ENCODE results near the gene PHF19. TPM values are rescaled to one million over a fixed set of nuclear protein-coding genes. Genes with fewer than 3 reads are reported as not detected.

PHF19 gene
- total and polyA plus RNA-seq, 2 of the 8 experiments (the other 6 are each of a cell fraction or from before 2014, with no cell fraction given), result 28.2 to 31.8 TPM

DNA sequence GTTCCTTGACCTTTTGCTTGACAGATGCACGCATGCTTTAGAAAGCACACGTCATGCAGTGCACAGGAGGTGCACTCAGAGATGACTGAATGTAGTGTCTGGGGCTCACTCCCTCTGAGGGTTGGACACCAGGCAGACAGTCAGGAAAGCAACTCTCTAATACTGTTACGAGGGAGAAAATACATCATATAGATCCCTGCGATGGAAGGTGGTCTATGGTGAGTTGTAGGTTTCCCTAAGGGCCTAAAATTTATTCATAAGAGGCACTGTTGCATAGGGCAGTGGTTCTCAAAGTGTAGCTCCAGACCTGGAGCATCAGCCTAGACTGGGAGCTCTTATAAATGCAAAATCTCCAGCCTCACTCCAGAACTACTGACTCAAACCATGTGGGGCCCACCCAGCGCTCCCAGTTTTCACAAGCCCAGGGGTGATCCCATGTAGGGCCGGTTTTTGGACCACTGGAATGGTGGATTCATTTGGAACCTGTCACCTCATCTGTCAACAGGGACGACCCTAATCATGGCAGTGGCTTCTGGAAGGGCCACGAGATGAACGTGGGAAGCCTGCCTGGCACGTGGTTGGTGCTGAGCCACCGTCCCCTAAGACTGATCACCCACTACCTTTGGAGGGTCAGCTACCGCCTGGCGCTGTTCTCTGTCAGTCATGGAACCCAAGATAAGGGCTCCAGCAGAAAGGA is 16.8 kb upstream of the PHF19 start:
- H3K27ac ChIP-seq (ENCODE audit: low read depth, low read length), result no peak overlapping the region
- H3K4me3 ChIP-seq (ENCODE audit: extremely low read depth in 1 of 4, insufficient read depth in 2 of 4, low read depth in 3 of 4, low read length in 4 of 4), result no peak overlapping the region
- peak overlapping the region in 1 of 2 experiments; percentile 93; a peak in 1 of 4 replicates for H3K4me2 ChIP-seq (ENCODE audit: insufficient read depth in 1 of 2, low read depth in 2 of 2, low read length in 2 of 2)
- no peak overlapping the region for H2BK120ac ChIP-seq (replicated peaks; ENCODE audit: low read depth, low read length)
- H2BK15ac ChIP-seq (ENCODE audit: low read length), result no peak overlapping the region; the same call in 1 of the 2 replicates
- H4K91ac ChIP-seq (replicated peaks; ENCODE audit: insufficient read length, low read length), result no peak overlapping the region
- no peak for TF ChIP-seq TEAD4 (IDR thresholded peaks at IDR 0.05; ENCODE audit: low read depth, low read length)
- TF ChIP-seq, protein P1, sequence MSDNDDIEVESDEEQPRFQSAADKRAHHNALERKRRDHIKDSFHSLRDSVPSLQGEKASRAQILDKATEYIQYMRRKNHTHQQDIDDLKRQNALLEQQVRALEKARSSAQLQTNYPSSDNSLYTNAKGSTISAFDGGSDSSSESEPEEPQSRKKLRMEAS (IDR thresholded peaks at IDR 0.05), result no peak
- no peak for TF ChIP-seq RFX5 (IDR thresholded peaks at IDR 0.05; ENCODE audit: borderline replicate concordance, low read depth, low read length)
- TF ChIP-seq GTF2F1 (IDR thresholded peaks at IDR 0.05; ENCODE audit: borderline replicate concordance, low read depth, low read length), result no peak
- no peak for TF ChIP-seq FOSL1 (IDR thresholded peaks at IDR 0.05; ENCODE audit: insufficient read depth, low read depth, low read length)
- no peak for TF ChIP-seq TAF1 (IDR thresholded peaks at IDR 0.05; ENCODE audit: low read depth, low read length)
- TF ChIP-seq MAFK (IDR thresholded peaks at IDR 0.05; ENCODE audit: low read depth, low read length), result no peak
- TF ChIP-seq POLR2A (IDR thresholded peaks at IDR 0.05; ENCODE audit: control extremely low read depth in 1 of 2, low read depth in 2 of 2, low read length in 2 of 2), result no peak
- no peak overlapping the region for H3K56ac ChIP-seq (replicated peaks; ENCODE audit: insufficient read length, low read depth, low read length)
- H2BK20ac ChIP-seq (ENCODE audit: low read length), result no peak overlapping the region
- H3K4me1 ChIP-seq (replicated peaks in 1 of 4; ENCODE audit: control insufficient read depth in 3 of 4, insufficient read depth in 4 of 4, low read length in 3 of 4), result peaks cover 0 to 6% (median 5%) of the 10 kb centered on the region in 4 experiments; a peak in 6 of 7 replicates
- H3K9ac ChIP-seq (replicated peaks in 1 of 4; ENCODE audit: extremely low read depth in 1 of 4, low read depth in 3 of 4, low read length in 3 of 4), result no peak overlapping the region; a peak in 1 of 7 replicates
- CTCF ChIA-PET (ENCODE audit: partially characterized antibody), result interaction anchor here (0.6 to 10.7 kb wide), 4 partner anchors 8 to 32 kb away, joined by 3 to 71 read pairs (median 3); no protein-coding TSS in a partner anchor
- 0 out of 2 replicates have a peak overlapping the region, but pooled peaks have one; percentile 2 for H2AFZ ChIP-seq (ENCODE audit: low read length)
- peak overlapping the region; percentile 71; the same call in 1 of the 2 replicates for H2BK12ac ChIP-seq (ENCODE audit: low read depth, low read length)
- no peak overlapping the region for H2BK5ac ChIP-seq (ENCODE audit: low read depth, low read length)
- no peaks in the 10 kb centered on the region for H3K36me3 ChIP-seq (ENCODE audit: control insufficient read depth in 2 of 4, insufficient read depth in 4 of 4, low read length in 3 of 4)
- H2AK5ac ChIP-seq (ENCODE audit: low read depth, low read length), result no peak overlapping the region
- POLR2A ChIA-PET (ENCODE audit: partially characterized antibody), result interaction anchor here (1.2 to 2.4 kb wide), 3 partner anchors 10 to 21 kb away, joined by 3 to 6 read pairs (median 4); partner anchors contain the start of gene PHF19
- no peak overlapping the region for H3K14ac ChIP-seq (ENCODE audit: insufficient read length)
- H3K27me3 ChIP-seq (replicated peaks in 1 of 4; ENCODE audit: control insufficient read depth in 3 of 4, extremely low read depth in 1 of 4, insufficient read depth in 3 of 4, low read length in 3 of 4), result peaks cover 0 to 21% (median 15%) of the 10 kb centered on the region in 4 experiments; a peak in 5 of 7 replicates
- H4K20me1 ChIP-seq (replicated peaks in 1 of 2; ENCODE audit: control insufficient read depth in 1 of 2, insufficient read depth in 2 of 2, low read length in 2 of 2), result no peaks in the 10 kb centered on the region
- H3K79me1 ChIP-seq (ENCODE audit: low read depth, low read length), result no peaks in the 10 kb centered on the region
- H4K8ac ChIP-seq (ENCODE audit: extremely low read depth, insufficient read depth, low read length), result peak overlapping the region; percentile 11; the same call in 1 of the 2 replicates
- no peak overlapping the region for H3K4ac ChIP-seq (replicated peaks; ENCODE audit: insufficient read length, low read depth, low read length)
- no peaks in the 10 kb centered on the region for H3K79me2 ChIP-seq (ENCODE audit: control insufficient read depth in 1 of 2, insufficient read depth in 2 of 2, low read length in 2 of 2)
- no peaks in the 10 kb centered on the region for H3K9me3 ChIP-seq (ENCODE audit: insufficient read depth in 2 of 2, low read depth in 1 of 2, low read length in 1 of 2)
- no peak for FAIRE-seq
- peak overlapping the region; percentile 63; the same call in 1 of the 2 replicates for H3K18ac ChIP-seq (ENCODE audit: extremely low read depth, low read length)
- H3K23me2 ChIP-seq (ENCODE audit: low read depth, low read length), result peaks cover 3% of the 10 kb centered on the region; the same call in 1 of the 2 replicates
- no peak overlapping the region for H4K5ac ChIP-seq (ENCODE audit: insufficient read length, low read depth, low read length)
- WGBS, 2 experiments (ENCODE audit: extremely low coverage in 1 of 2, insufficient coverage in 1 of 2, insufficient read length in 1 of 2, insufficient replicate concordance in 2 of 2, low coverage in 1 of 2, low lambda C conversion rate in 2 of 2, missing lambda C conversion rate in 1 of 2), result 97% methylated on average over 13 of the region's 13 CpGs; no CpG with 5 or more reads in 1 of the 2 experiments
- H3K23ac ChIP-seq (ENCODE audit: insufficient read length), result no peak overlapping the region
- no peak for DNase-seq (ENCODE audit: low read depth in 1 of 2, low spot score in 2 of 2)
